Smooth muscle cell (in vitro differentiated cells): ENCODE measurements around the gene NEUROD2. TPM values are rescaled to one million over a fixed set of nuclear protein-coding genes. Genes with fewer than 3 reads are reported as not detected.
A peak's percentile ranks its signal among the peaks of the same experiment; 100 is the strongest.

ENCODE experiments used
- DNase-seq: peaks from one replicate; lab custom pipeline; 2025; ENCODE audit not compliant: unreplicated experiment; lab: John Stamatoyannopoulos, UW
- H2AFZ ChIP-seq: fragments of 200-600 bp; sonication (generic); 2 replicates; pipeline ENCODE4 v1.6.0; 2016; ENCODE audit warnings: antibody characterized with exemption, low read depth, mild to moderate bottlenecking
- H3F3A ChIP-seq: fragments of 200-600 bp; sonication (generic); 2 replicates; pipeline ENCODE4 v1.6.0; 2017; ENCODE audit warnings: antibody characterized with exemption, low read depth
- H3K27ac ChIP-seq: fragments of 200-600 bp; sonication (generic); 2 replicates; pipeline ENCODE4 v1.5.1; 2016; ENCODE audit warnings: low read depth, mild to moderate bottlenecking
- H3K27me3 ChIP-seq: fragments of 200-600 bp; sonication (generic); 2 replicates; pipeline ENCODE4 v1.6.1; 2016; ENCODE audit warnings: low read depth, mild to moderate bottlenecking
- H3K36me3 ChIP-seq: fragments of 200-600 bp; sonication (generic); 2 replicates; pipeline ENCODE4 v1.5.1; 2016; ENCODE audit warnings: low read depth
- H3K4me1 ChIP-seq: fragments of 200-600 bp; sonication (generic); 2 replicates; pipeline ENCODE4 v1.5.1; 2016; ENCODE audit warnings: low read depth
- H3K4me2 ChIP-seq: fragments of 200-600 bp; sonication (generic); 2 replicates; pipeline ENCODE4 v1.6.0; 2016; ENCODE audit warnings: mild to moderate bottlenecking
- H3K4me3 ChIP-seq: fragments of 200-600 bp; sonication (generic); 2 replicates; pipeline ENCODE4 v1.5.1; 2016; ENCODE audit warnings: mild to moderate bottlenecking
- H3K79me2 ChIP-seq: fragments of 200-600 bp; sonication (generic); 2 replicates; pipeline ENCODE4 v1.6.0; 2016; ENCODE audit warnings: low read depth, mild to moderate bottlenecking
- H3K9ac ChIP-seq: fragments of 200-600 bp; sonication (generic); 2 replicates; pipeline ENCODE4 v1.6.0; 2016; ENCODE audit warnings: low read depth
- H3K9me3 ChIP-seq: fragments of 200-600 bp; sonication (generic); replicated peaks from 2 replicates; pipeline ENCODE4 v1.5.1; 2016; ENCODE audit warnings: low read depth
- H4K20me1 ChIP-seq: fragments of 200-600 bp; sonication (generic); 2 replicates; pipeline ENCODE4 v1.6.0; 2016; ENCODE audit warnings: low read depth
- CTCF ChIP-seq: fragments of 200-600 bp; sonication (generic); IDR thresholded peaks from 2 replicates; pipeline ENCODE4 v1.5.1; 2017; ENCODE audit warnings: borderline replicate concordance, mild to moderate bottlenecking, antibody characterized with exemption; ENCODE audit not compliant: insufficient read depth, poor library complexity, severe bottlenecking
- WGBS: methylation state at CpG from one replicate; pipeline ENCODE4 v1.1.7; 2016; ENCODE audit warnings: low lambda C conversion rate; 5-methylcytosine and 5-hydroxymethylcytosine counted together
- polyA plus RNA-seq: library from polyadenylated mRNA; unstranded; fragments of >200 nt; fragmentation: Nextera tagmentation; extraction: Ambion mirVana; gene quantifications from 2 replicates; pipeline ENCODE4 v1.2.1, GENCODE V29; 2016
- total RNA-seq: library from RNA; depleted of rRNA; stranded (reverse); fragments of >200 nt; gene quantifications from 2 replicates; pipeline ENCODE4 v1.2.3, GENCODE V29; 2014

NEUROD2 gene
- not detected in 2 replicates for total RNA-seq
- 0.19 and 0.25 TPM in 2 replicates for polyA plus RNA-seq

- no peak for DNase-seq
- Histone ChIP-seq H3F3A (no peaks in the 10 kb centered on the region), H4K20me1 (no peaks in the 10 kb centered on the region), H3K27ac (no peak within 1 kb of the TSS), H3K4me2 (peak within 1 kb of the TSS; percentile 26), H3K4me3 (no peak within 1 kb of the TSS), H2AFZ (no peak within 1 kb of the TSS), H3K9ac (no peak within 1 kb of the TSS), H3K27me3 (peaks cover 98% of the 10 kb centered on the region), H3K9me3 (no peaks in the 10 kb centered on the region), H3K79me2 (no peaks in the 10 kb centered on the region), H3K4me1 (peaks cover 21% of the 10 kb centered on the region), H3K36me3 (no peaks in the 10 kb centered on the region)
- TF ChIP-seq CTCF = no peak
- 6% methylated on average over 14 of the region's 20 CpGs for WGBS
Measured at GRCh38 chr17:39607851-39608130, at the start of gene NEUROD2. Gene NEUROD2, minus strand, starts transcription at chr17:39607920. Its CDS starts 1,321 bp downstream, at chr17:39606599.

- Histone ChIP-seq H3K9me3 (no peaks in the 10 kb centered on the region), H3K4me1 (peaks cover 20% of the 10 kb centered on the region), H3F3A (no peaks in the 10 kb centered on the region), H3K27me3 (no peaks in the 10 kb centered on the region), H3K79me2 (peaks cover 7% of the 10 kb centered on the region), H2AFZ (no peak overlapping the region), H3K9ac (no peak overlapping the region), H3K36me3 (no peaks in the 10 kb centered on the region), H3K4me3 (no peak overlapping the region), H4K20me1 (peaks cover 53% of the 10 kb centered on the region), H3K4me2 (no peak overlapping the region), H3K27ac (no peak overlapping the region)
- 85% methylated on average over 2 of the region's 2 CpGs for WGBS
- no peak for DNase-seq
- no peak for TF ChIP-seq CTCF
Measured at GRCh38 chr17:39655105-39655504, 47.4 kb upstream of the NEUROD2 start.

- H3K27ac ChIP-seq = no peak overlapping the region
- H3K4me3 ChIP-seq = no peak overlapping the region
- peak; percentile 87 for TF ChIP-seq CTCF
- peaks cover 58% of the 10 kb centered on the region for H4K20me1 ChIP-seq
- 73% methylated on average over 14 of the region's 14 CpGs for WGBS
- peaks cover 7% of the 10 kb centered on the region for H3K79me2 ChIP-seq
- H3K4me2 ChIP-seq = no peak overlapping the region
- DNase-seq = no peak
- H3K36me3 ChIP-seq = no peaks in the 10 kb centered on the region
- H2AFZ ChIP-seq = no peak overlapping the region
- no peaks in the 10 kb centered on the region for H3F3A ChIP-seq
- no peaks in the 10 kb centered on the region for H3K27me3 ChIP-seq
- H3K9ac ChIP-seq = no peak overlapping the region
- H3K9me3 ChIP-seq = no peaks in the 10 kb centered on the region
- peaks cover 20% of the 10 kb centered on the region for H3K4me1 ChIP-seq
Measured at GRCh38 chr17:39653662-39654331, 46.1 kb upstream of the NEUROD2 start.

- no peaks in the 10 kb centered on the region for H3K27me3 ChIP-seq
- H3K9ac ChIP-seq = no peak overlapping the region
- WGBS = 81% methylated on average over 12 of the region's 12 CpGs
- DNase-seq = no peak
- H3K4me1 ChIP-seq = peaks cover 20% of the 10 kb centered on the region
- H3K27ac ChIP-seq = no peak overlapping the region
- no peak overlapping the region for H3K4me3 ChIP-seq
- no peak overlapping the region for H3K4me2 ChIP-seq
- no peaks in the 10 kb centered on the region for H3K36me3 ChIP-seq
- peaks cover 7% of the 10 kb centered on the region for H3K79me2 ChIP-seq
- H2AFZ ChIP-seq = no peak overlapping the region
- H3F3A ChIP-seq = no peaks in the 10 kb centered on the region
- TF ChIP-seq CTCF = no peak
- H3K9me3 ChIP-seq = no peaks in the 10 kb centered on the region
- H4K20me1 ChIP-seq = peaks cover 63% of the 10 kb centered on the region
Measured at GRCh38 chr17:39653316-39653661, 45.6 kb upstream of the NEUROD2 start.
